ENCODE measurements around the gene E2F4. TPM values are rescaled to one million over a fixed set of nuclear protein-coding genes. Genes with fewer than 3 reads are reported as not detected.

E2F4 gene
- total and polyA plus RNA-seq, 10 of the 15 experiments (the other 5 are each of a cell fraction or from before 2014, with no cell fraction given), result 11.7 to 132 (median 95.9) TPM

DNA sequence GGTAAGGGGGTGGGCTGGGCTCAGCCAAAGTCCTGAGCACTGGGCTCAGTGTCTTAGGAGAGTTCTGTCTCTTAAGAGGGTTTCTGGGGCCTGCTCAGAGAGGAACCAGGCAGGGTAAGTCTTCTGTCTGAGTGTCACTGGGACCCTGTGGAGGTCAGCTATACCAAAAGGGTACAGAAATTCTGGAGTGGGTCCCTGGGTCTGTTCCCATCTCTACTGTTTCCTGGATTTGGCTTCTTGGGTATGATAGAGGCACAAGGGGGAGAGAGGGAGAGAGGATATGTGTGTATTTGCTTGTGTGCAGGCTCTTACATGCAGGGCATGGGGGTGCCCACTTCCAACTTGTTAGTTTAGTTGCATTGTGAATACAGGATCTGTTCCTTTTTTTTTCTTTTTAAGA is 1.6 kb downstream of the E2F4 start:
- Histone ChIP-seq H3K9me3 (replicated peaks; ENCODE audit: control insufficient read depth, insufficient read depth, low read length) (no peaks in the 10 kb centered on the region), H3K36me3 (ENCODE audit: control insufficient read depth in 2 of 2, insufficient read depth in 2 of 2, low read length in 1 of 2) (peaks cover 14 to 30% of the 10 kb centered on the region in 2 experiments), H3K79me2 (ENCODE audit: control insufficient read depth, insufficient read depth, low read length) (peaks cover 23% of the 10 kb centered on the region), H2AFZ (ENCODE audit: control insufficient read depth, low read depth, low read length) (no peak overlapping the region), H3K4me1 (ENCODE audit: control insufficient read depth, insufficient read depth, low read length) (peaks cover 8% of the 10 kb centered on the region), H3K4me2 (ENCODE audit: control insufficient read depth, insufficient read depth) (peak overlapping the region; percentile 95), H3K4me3 (peak overlapping the region; percentile 99), H3K9ac (ENCODE audit: control insufficient read depth, insufficient read depth, low read length) (peak overlapping the region; percentile 97), H3K27ac (ENCODE audit: control insufficient read depth, insufficient read depth) (peak overlapping the region; percentile 79; the same call in 1 of the 2 replicates), H4K20me1 (ENCODE audit: control insufficient read depth, insufficient read depth) (peaks cover 7% of the 10 kb centered on the region), H3K27me3 (replicated peaks in 1 of 2; ENCODE audit: control insufficient read depth in 2 of 2, insufficient read depth in 2 of 2, low read length in 1 of 2) (no peaks in the 10 kb centered on the region)
- no peak for ATAC-seq
- no peak for TF ChIP-seq CBX5 (IDR thresholded peaks at IDR 0.05; ENCODE audit: low read depth)
- TF ChIP-seq TARDBP (IDR thresholded peaks at IDR 0.05; ENCODE audit: borderline replicate concordance), result no peak
- TF ChIP-seq CEBPB (IDR thresholded peaks at IDR 0.05; ENCODE audit: borderline replicate concordance in 1 of 2, low read depth in 2 of 2, low read length in 2 of 2), result no peak
- no peak for TF ChIP-seq RFX5 (IDR thresholded peaks at IDR 0.05; ENCODE audit: low read depth, low read length)
- TF ChIP-seq, protein P1, sequence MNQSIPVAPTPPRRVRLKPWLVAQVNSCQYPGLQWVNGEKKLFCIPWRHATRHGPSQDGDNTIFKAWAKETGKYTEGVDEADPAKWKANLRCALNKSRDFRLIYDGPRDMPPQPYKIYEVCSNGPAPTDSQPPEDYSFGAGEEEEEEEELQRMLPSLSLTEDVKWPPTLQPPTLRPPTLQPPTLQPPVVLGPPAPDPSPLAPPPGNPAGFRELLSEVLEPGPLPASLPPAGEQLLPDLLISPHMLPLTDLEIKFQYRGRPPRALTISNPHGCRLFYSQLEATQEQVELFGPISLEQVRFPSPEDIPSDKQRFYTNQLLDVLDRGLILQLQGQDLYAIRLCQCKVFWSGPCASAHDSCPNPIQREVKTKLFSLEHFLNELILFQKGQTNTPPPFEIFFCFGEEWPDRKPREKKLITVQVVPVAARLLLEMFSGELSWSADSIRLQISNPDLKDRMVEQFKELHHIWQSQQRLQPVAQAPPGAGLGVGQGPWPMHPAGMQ (IDR thresholded peaks at IDR 0.05; ENCODE audit: borderline replicate concordance), result no peak
- TF ChIP-seq EZH2 (IDR thresholded peaks at IDR 0.05; ENCODE audit: borderline replicate concordance, control insufficient read depth, low read depth, low read length), result no peak
- no peak for TF ChIP-seq RAD51 (IDR thresholded peaks at IDR 0.05)
- TF ChIP-seq SREBF2 (IDR thresholded peaks at IDR 0.05; ENCODE audit: low read length), result no peak
- TF ChIP-seq JUND (IDR thresholded peaks at IDR 0.05; ENCODE audit: low read depth, low read length), result no peak
- TF ChIP-seq RBBP5 (conservative IDR thresholded peaks at IDR 0.05), result no peak
- TF ChIP-seq, protein P2, sequence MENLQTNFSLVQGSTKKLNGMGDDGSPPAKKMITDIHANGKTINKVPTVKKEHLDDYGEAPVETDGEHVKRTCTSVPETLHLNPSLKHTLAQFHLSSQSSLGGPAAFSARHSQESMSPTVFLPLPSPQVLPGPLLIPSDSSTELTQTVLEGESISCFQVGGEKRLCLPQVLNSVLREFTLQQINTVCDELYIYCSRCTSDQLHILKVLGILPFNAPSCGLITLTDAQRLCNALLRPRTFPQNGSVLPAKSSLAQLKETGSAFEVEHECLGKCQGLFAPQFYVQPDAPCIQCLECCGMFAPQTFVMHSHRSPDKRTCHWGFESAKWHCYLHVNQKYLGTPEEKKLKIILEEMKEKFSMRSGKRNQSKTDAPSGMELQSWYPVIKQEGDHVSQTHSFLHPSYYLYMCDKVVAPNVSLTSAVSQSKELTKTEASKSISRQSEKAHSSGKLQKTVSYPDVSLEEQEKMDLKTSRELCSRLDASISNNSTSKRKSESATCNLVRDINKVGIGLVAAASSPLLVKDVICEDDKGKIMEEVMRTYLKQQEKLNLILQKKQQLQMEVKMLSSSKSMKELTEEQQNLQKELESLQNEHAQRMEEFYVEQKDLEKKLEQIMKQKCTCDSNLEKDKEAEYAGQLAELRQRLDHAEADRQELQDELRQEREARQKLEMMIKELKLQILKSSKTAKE (IDR thresholded peaks at IDR 0.05; ENCODE audit: low read depth, poor library complexity, severe bottlenecking), result no peak
- TF ChIP-seq, protein P3, sequence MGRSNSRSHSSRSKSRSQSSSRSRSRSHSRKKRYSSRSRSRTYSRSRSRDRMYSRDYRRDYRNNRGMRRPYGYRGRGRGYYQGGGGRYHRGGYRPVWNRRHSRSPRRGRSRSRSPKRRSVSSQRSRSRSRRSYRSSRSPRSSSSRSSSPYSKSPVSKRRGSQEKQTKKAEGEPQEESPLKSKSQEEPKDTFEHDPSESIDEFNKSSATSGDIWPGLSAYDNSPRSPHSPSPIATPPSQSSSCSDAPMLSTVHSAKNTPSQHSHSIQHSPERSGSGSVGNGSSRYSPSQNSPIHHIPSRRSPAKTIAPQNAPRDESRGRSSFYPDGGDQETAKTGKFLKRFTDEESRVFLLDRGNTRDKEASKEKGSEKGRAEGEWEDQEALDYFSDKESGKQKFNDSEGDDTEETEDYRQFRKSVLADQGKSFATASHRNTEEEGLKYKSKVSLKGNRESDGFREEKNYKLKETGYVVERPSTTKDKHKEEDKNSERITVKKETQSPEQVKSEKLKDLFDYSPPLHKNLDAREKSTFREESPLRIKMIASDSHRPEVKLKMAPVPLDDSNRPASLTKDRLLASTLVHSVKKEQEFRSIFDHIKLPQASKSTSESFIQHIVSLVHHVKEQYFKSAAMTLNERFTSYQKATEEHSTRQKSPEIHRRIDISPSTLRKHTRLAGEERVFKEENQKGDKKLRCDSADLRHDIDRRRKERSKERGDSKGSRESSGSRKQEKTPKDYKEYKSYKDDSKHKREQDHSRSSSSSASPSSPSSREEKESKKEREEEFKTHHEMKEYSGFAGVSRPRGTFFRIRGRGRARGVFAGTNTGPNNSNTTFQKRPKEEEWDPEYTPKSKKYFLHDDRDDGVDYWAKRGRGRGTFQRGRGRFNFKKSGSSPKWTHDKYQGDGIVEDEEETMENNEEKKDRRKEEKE (IDR thresholded peaks at IDR 0.05), result no peak
- TF ChIP-seq, protein P4, sequence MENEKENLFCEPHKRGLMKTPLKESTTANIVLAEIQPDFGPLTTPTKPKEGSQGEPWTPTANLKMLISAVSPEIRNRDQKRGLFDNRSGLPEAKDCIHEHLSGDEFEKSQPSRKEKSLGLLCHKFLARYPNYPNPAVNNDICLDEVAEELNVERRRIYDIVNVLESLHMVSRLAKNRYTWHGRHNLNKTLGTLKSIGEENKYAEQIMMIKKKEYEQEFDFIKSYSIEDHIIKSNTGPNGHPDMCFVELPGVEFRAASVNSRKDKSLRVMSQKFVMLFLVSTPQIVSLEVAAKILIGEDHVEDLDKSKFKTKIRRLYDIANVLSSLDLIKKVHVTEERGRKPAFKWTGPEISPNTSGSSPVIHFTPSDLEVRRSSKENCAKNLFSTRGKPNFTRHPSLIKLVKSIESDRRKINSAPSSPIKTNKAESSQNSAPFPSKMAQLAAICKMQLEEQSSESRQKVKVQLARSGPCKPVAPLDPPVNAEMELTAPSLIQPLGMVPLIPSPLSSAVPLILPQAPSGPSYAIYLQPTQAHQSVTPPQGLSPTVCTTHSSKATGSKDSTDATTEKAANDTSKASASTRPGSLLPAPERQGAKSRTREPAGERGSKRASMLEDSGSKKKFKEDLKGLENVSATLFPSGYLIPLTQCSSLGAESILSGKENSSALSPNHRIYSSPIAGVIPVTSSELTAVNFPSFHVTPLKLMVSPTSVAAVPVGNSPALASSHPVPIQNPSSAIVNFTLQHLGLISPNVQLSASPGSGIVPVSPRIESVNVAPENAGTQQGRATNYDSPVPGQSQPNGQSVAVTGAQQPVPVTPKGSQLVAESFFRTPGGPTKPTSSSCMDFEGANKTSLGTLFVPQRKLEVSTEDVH (IDR thresholded peaks at IDR 0.05; ENCODE audit: low read depth, partially characterized antibody), result no peak
- TF ChIP-seq ZNF24 (IDR thresholded peaks at IDR 0.05), result no peak
- TF ChIP-seq TCF12 (IDR thresholded peaks at IDR 0.05; ENCODE audit: low read depth, low read length), result no peak
- TF ChIP-seq ZNF274 (IDR thresholded peaks at IDR 0.05; ENCODE audit: insufficient read depth, insufficient read length), result no peak
- no peak for DNase-seq (ENCODE audit: low read depth, low spot score)
- ChIA-PET CTCF (interaction anchor here (0.8 to 1.8 kb wide), 6 partner anchors 19 to 239 kb away, joined by 3 to 11 read pairs (median 4); partner anchors contain the start of genes FBXL8, FHOD1, TMEM208 and TRADD), SMC1A (ENCODE audit: uncharacterized antibody, unreplicated experiment) (interaction anchor here (2.1 kb wide), 1 partner anchor 51 kb away, joined by 9 read pairs; no protein-coding TSS in a partner anchor), POLR2A (interaction anchor here (0.6 to 4.7 kb wide), 7 partner anchors 9 to 156 kb away, joined by 3 to 22 read pairs (median 3); partner anchors contain the start of gene TMEM208), RAD21 (ENCODE audit: unreplicated experiment) (interaction anchor here (1.2 to 1.7 kb wide), 3 partner anchors 8 to 53 kb away, joined by 3 to 7 read pairs (median 6); partner anchors contain the start of genes FHOD1 and TMEM208)
- BruUV-seq (replicated peaks), result no TSS peak
- in situ Hi-C loops (cut with MboI), result no loop called here
- no peak for FAIRE-seq
- intact Hi-C loops (cut with micrococcal nuclease; ENCODE audit: unreplicated experiment), result loop anchor here (2.0 kb wide), 1 partner anchor 53 kb away; the partner anchor contains the start of gene FHOD1
